Sciatic nerve (tissue), 2 donors: Measurements from ENCODE around the gene ZSCAN23. TPM values are rescaled to one million over a fixed set of nuclear protein-coding genes. Genes with fewer than 3 reads are reported as not detected.

ENCODE experiments used
- ATAC-seq: fragments of 200-7000 bp; cut with Tn5 transposase; one replicate; pipeline ENCODE4 v1.9.1; 2020; ENCODE audit warnings: mild to moderate bottlenecking, moderate library complexity
- DNase-seq: peaks from one replicate; pipeline ENCODE4 v3.0.0-alpha.2; 2020; ENCODE audit warnings: low spot score
- intact Hi-C: fragments of 100-400 bp; cut with DNase I; formaldehyde crosslinking; loops from one replicate; pipeline ENCODE4 v1.14.2; 2022
- total RNA-seq: library from RNA; stranded (reverse); fragmentation: NEBNext Ultra II Directional; extraction: Animal tissue kit (Norgen Biotek cat#: 25700); gene quantifications from one replicate; pipeline ENCODE4 v1.2.1, GENCODE V29; 2021
- donor health status: DM: no; HTN: no; CAD: no.
- donor health status: DM: no; HTN: no; CAD: no.

Gene ZSCAN23
- total RNA-seq, 1 donor from 2014 or later: 6.5 TPM

- no peak for DNase-seq
- no peak for ATAC-seq
- intact Hi-C loops: no loop called here
Measured at GRCh38 chr6:28393912-28394662, 49.2 kb downstream of the ZSCAN23 start.

- intact Hi-C loops: no loop called here
- DNase-seq: no peak
- ATAC-seq: no peak
Measured at GRCh38 chr6:28390688-28391087, 52.6 kb downstream of the ZSCAN23 start.

- intact Hi-C loops: no loop called here
- no peak for ATAC-seq
- no peak for DNase-seq
Measured at GRCh38 chr6:28384143-28384533, 59.2 kb downstream of the ZSCAN23 start.

GRCh38 chr6:28383235-28384142 lies 59.8 kb downstream of the ZSCAN23 start:
- ATAC-seq (peak; percentile 99), DNase-seq (peak; percentile 85)
- intact Hi-C loops: no loop called here

Other genes with a start within 250 kb of the ZSCAN23 start
- 17.3 TPM for gene ZSCAN9, start 218.2 kb downstream of the ZSCAN23 start, total RNA-seq
- 5.4 TPM for gene ZKSCAN4, start 191.2 kb downstream of the ZSCAN23 start, total RNA-seq
- gene NKAPL, start 184.2 kb downstream of the ZSCAN23 start, total RNA-seq: 2.9 TPM
- gene ZSCAN26, start 176.3 kb downstream of the ZSCAN23 start, total RNA-seq: 19.3 TPM
- gene PGBD1, start 161.9 kb downstream of the ZSCAN23 start, total RNA-seq: 4.9 TPM
- gene ZSCAN31, start 107.3 kb downstream of the ZSCAN23 start, total RNA-seq: 17.4 TPM
- gene ZKSCAN3, start 93.5 kb downstream of the ZSCAN23 start, total RNA-seq: 7.8 TPM
- 7.3 TPM for gene ZSCAN12, start 43.7 kb downstream of the ZSCAN23 start, total RNA-seq
- gene GPX6, start 72.3 kb upstream of the ZSCAN23 start, total RNA-seq: not detected
- gene GPX5, start 82.4 kb upstream of the ZSCAN23 start, total RNA-seq: not detected